HCT116 (cell line): Measurements from ENCODE around the gene PISD. TPM values are rescaled to one million over a fixed set of nuclear protein-coding genes. Genes with fewer than 3 reads are reported as not detected.
A peak's percentile ranks its signal among the peaks of the same experiment; 100 is the strongest.
"Not testable (repeated sequence)": the region's sequence is repeated elsewhere in the genome, so short reads cannot be mapped to it uniquely, and the experiment has no call there.

Experiments used
- ATAC-seq: fragments of 200-7000 bp; cut with Tn5 transposase; 2 replicates; pipeline ENCODE4 v1.9.1; 2020; ENCODE audit warnings: mild to moderate bottlenecking, moderate library complexity
- BruUV-seq: library from RNA; stranded (reverse); fragments of 400-500 nt; replicated peaks from 2 replicates; lab custom pipeline; 2021; lab: Mats Ljungman, UMichigan
- CTCF ChIA-PET: fragments of 300-600 bp; sonication (Branson Sonifier 250); formaldehyde crosslinking; loops from one replicate; lab custom pipeline; 2021; ENCODE audit warnings: antibody characterized with exemption; lab: Charles Lee
- POLR2A ChIA-PET: fragments of 300-600, 350-600 bp; sonication (Branson Sonifier 250); formaldehyde crosslinking; loops from one replicate; lab custom pipeline; 2021; ENCODE audit warnings: antibody characterized with exemption; lab: Charles Lee
- RAD21 ChIA-PET, 2 experiments: fragments of 300-600 bp; sonication (Branson Sonifier 250); formaldehyde crosslinking; loops; one replicate each; lab custom pipeline; 2023; ENCODE audit warnings: low total read pairs in 2 of 2; ENCODE audit not compliant: uncharacterized antibody in 2 of 2, unreplicated experiment in 2 of 2, low non-redundant PET in 1 of 2; lab: Charles Lee
- DNase-seq: peaks from one replicate; pipeline ENCODE4 v3.0.0-alpha.2; 2010; ENCODE audit warnings: low read depth, low spot score
- H2AFZ ChIP-seq: fragments of 200-600 bp; shearing (Covaris generic), sonication (generic); 2 replicates; pipeline ENCODE4 v1.6.1; 2017; ENCODE audit warnings: low read depth, mixed run types, mixed read lengths, antibody characterized with exemption, low read length; ENCODE audit not compliant: poor library complexity, severe bottlenecking
- H3K27ac ChIP-seq: 2 replicates; pipeline ENCODE4 v1.5.1; 2012; ENCODE audit warnings: low read depth, low read length
- H3K27me3 ChIP-seq: fragments of 200-600 bp; sonication (generic); 2 replicates; pipeline ENCODE4 v1.6.1; 2016; ENCODE audit warnings: mixed run types, low read length, mixed read lengths; ENCODE audit not compliant: insufficient read depth
- H3K36me3 ChIP-seq, 2 experiments: fragments of 200-500 bp in 1 of 2; fragments of 200-600 bp in 1 of 2; sonication (Bioruptor generic) in 1 of 2; sonication (generic) in 1 of 2; 2 replicates each; pipeline versions ENCODE4 v1.5.1 to v1.6.1; 2014 to 2016; ENCODE audit warnings: low read length in 2 of 2, inconsistent platforms in 1 of 2, mixed read lengths in 1 of 2, mixed run types in 1 of 2; ENCODE audit not compliant: insufficient read depth in 2 of 2, control insufficient read depth in 1 of 2
- H3K4me1 ChIP-seq, 2 experiments: fragments of 200-600 bp in 1 of 2; sonication (generic) in 1 of 2; 2 replicates each; pipeline versions ENCODE4 v1.5.1 to v1.6.1; 2012 to 2017; ENCODE audit warnings: low read length in 2 of 2, inconsistent platforms in 1 of 2, mild to moderate bottlenecking in 1 of 2, mixed read lengths in 1 of 2, mixed run types in 1 of 2, moderate library complexity in 1 of 2; ENCODE audit not compliant: insufficient read depth in 2 of 2, control insufficient read depth in 1 of 2
- H3K4me2 ChIP-seq: fragments of 200-600 bp; sonication (generic); 2 replicates; pipeline ENCODE4 v1.6.1; 2017; ENCODE audit warnings: mixed run types, low read length, mixed read lengths
- H3K4me3 ChIP-seq, 2 experiments: fragments of 200-600 bp in 1 of 2; sonication (generic) in 1 of 2; replicated peaks in 1 of 2; 2 replicates each; pipeline ENCODE4 v1.5.1; 2011 to 2016; ENCODE audit warnings: low read length in 2 of 2, control low read depth in 1 of 2, low read depth in 1 of 2, mild to moderate bottlenecking in 1 of 2, mixed read lengths in 1 of 2, mixed run types in 1 of 2
- H3K79me2 ChIP-seq: fragments of 200-600 bp; sonication (generic); 2 replicates; pipeline ENCODE4 v1.6.1; 2017; ENCODE audit warnings: mild to moderate bottlenecking, mixed run types, low read length, moderate library complexity, mixed read lengths; ENCODE audit not compliant: insufficient read depth
- H3K9ac ChIP-seq: fragments of 200-600 bp; sonication (generic); 2 replicates; pipeline ENCODE4 v1.6.1; 2016; ENCODE audit warnings: low read length, mixed read lengths
- H3K9me2 ChIP-seq: fragments of 200-600 bp; sonication (generic), shearing (Covaris generic); 2 replicates; pipeline ENCODE4 v1.6.1; 2017; ENCODE audit warnings: mixed run types, mild to moderate bottlenecking, moderate library complexity; ENCODE audit not compliant: insufficient read depth
- H3K9me3 ChIP-seq, 2 experiments: fragments of 200-500 bp in 1 of 2; fragments of 200-600 bp in 1 of 2; sonication (Bioruptor generic) in 1 of 2; sonication (generic) in 1 of 2; 2 replicates each; pipeline ENCODE4 v1.6.1; 2014 to 2017; ENCODE audit warnings: low read length in 2 of 2, mixed read lengths in 2 of 2, inconsistent platforms in 1 of 2, low read depth in 1 of 2, mild to moderate bottlenecking in 1 of 2, mixed run types in 1 of 2, moderate library complexity in 1 of 2; ENCODE audit not compliant: control insufficient read depth in 1 of 2, insufficient read depth in 1 of 2
- H4K20me1 ChIP-seq: fragments of 200-600 bp; sonication (generic), shearing (Covaris generic); 2 replicates; pipeline ENCODE4 v1.6.1; 2017; ENCODE audit warnings: mixed run types, mild to moderate bottlenecking, moderate library complexity; ENCODE audit not compliant: insufficient read depth
- ATF3 ChIP-seq: IDR thresholded peaks from 2 replicates; pipeline ENCODE4 v1.6.1; 2012
- CEBPB ChIP-seq: IDR thresholded peaks from 2 replicates; pipeline ENCODE4 v1.6.1; 2012; ENCODE audit warnings: low read depth
- EGR1 ChIP-seq: IDR thresholded peaks from 2 replicates; pipeline ENCODE4 v1.6.1; 2012; ENCODE audit warnings: low read depth
- ELF1 ChIP-seq: IDR thresholded peaks from 2 replicates; pipeline ENCODE4 v1.6.1; 2012; ENCODE audit warnings: low read depth, borderline replicate concordance
- EZH2phosphoT487 ChIP-seq: fragments of 200-600 bp; IDR thresholded peaks from 2 replicates; pipeline ENCODE4 v1.6.1; 2018; ENCODE audit warnings: antibody characterized with exemption, borderline replicate concordance
- FOSL1 ChIP-seq: IDR thresholded peaks from 2 replicates; pipeline ENCODE4 v1.6.1; 2012; ENCODE audit warnings: low read depth
- JUND ChIP-seq: IDR thresholded peaks from 2 replicates; pipeline ENCODE4 v1.6.1; 2012
- MAX ChIP-seq: IDR thresholded peaks from 2 replicates; pipeline ENCODE4 v1.6.1; 2012
- POLR2A ChIP-seq: IDR thresholded peaks from 2 replicates; pipeline ENCODE4 v1.7.0; 2011; ENCODE audit warnings: borderline replicate concordance; ENCODE audit not compliant: insufficient read depth, insufficient read length; ENCODE audit errors: extremely low read depth
- RAD21 ChIP-seq: IDR thresholded peaks from 2 replicates; pipeline ENCODE4 v1.6.1; 2012; ENCODE audit warnings: low read depth, mild to moderate bottlenecking
- SP1 ChIP-seq: IDR thresholded peaks from 2 replicates; pipeline ENCODE4 v1.6.1; 2012; ENCODE audit warnings: low read depth
- TCF7L2 ChIP-seq: IDR thresholded peaks from 2 replicates; pipeline ENCODE4 v1.7.0; 2011; ENCODE audit warnings: borderline replicate concordance, inconsistent platforms; ENCODE audit not compliant: insufficient read depth, insufficient read length; ENCODE audit errors: extremely low read depth
- YY1 ChIP-seq: IDR thresholded peaks from 2 replicates; pipeline ENCODE4 v1.6.1; 2011; ENCODE audit warnings: low read length, low read depth, moderate library complexity, mild to moderate bottlenecking; ENCODE audit not compliant: insufficient replicate concordance; ENCODE audit errors: extremely low read depth
- ZBTB33 ChIP-seq: IDR thresholded peaks from 2 replicates; pipeline ENCODE4 v1.6.1; 2011; ENCODE audit warnings: mild to moderate bottlenecking, low read length, moderate library complexity; ENCODE audit not compliant: insufficient replicate concordance; ENCODE audit errors: extremely low read depth
- intact Hi-C: fragments of 100-400 bp; cut with micrococcal nuclease; formaldehyde crosslinking; loops from 2 replicates; pipeline ENCODE4 v1.10.0; 2022
- total RNA-seq: library from RNA; stranded (reverse); gene quantifications from one replicate; pipeline ENCODE4 v1.2.1, GENCODE V29; 2021; ENCODE audit not compliant: unreplicated experiment

PISD gene
- total RNA-seq, 1 experiment from 2014 or later: 47.1 TPM

- H3K79me2 ChIP-seq: peaks cover 60% of the 10 kb centered on the region
- peak; percentile 52 for ATAC-seq
Measured at GRCh38 chr22:31660860-31661341, 1.1 kb downstream of the PISD start.

GRCh38 chr22:31659246-31659645, 2.8 kb downstream of the PISD start:
- ChIA-PET CTCF (no interaction called here), RAD21 (no interaction called here), POLR2A (no interaction called here)
- ATAC-seq (no peak), DNase-seq (no peak)
- Histone ChIP-seq H4K20me1 (no peaks in the 10 kb centered on the region), H3K4me1 (peaks cover 13 to 46% of the 10 kb centered on the region in 2 experiments), H3K4me2 (peak overlapping the region; percentile 83), H3K9me3 (no peaks in the 10 kb centered on the region), H2AFZ (no peak overlapping the region), H3K79me2 (peaks cover 77% of the 10 kb centered on the region), H3K27ac (no peak overlapping the region), H3K27me3 (no peaks in the 10 kb centered on the region), H3K4me3 (no peak overlapping the region), H3K9me2 (no peaks in the 10 kb centered on the region), H3K9ac (0 out of 2 replicates have a peak overlapping the region, but pooled peaks have one; percentile 4), H3K36me3 (no peaks in the 10 kb centered on the region)
- BruUV-seq: no TSS peak
- intact Hi-C loops: no loop called here
- TF ChIP-seq POLR2A (no peak), JUND (no peak), ZBTB33 (no peak), EZH2phosphoT487 (no peak), FOSL1 (no peak), CEBPB (no peak), ELF1 (no peak), YY1 (no peak), EGR1 (no peak), RAD21 (no peak), SP1 (no peak), TCF7L2 (no peak), ATF3 (no peak)

More at GRCh38 chr22:31660860-31661341, 1.1 kb downstream of the PISD start:
- ChIA-PET CTCF (interaction anchor here (7.2 kb wide), 1 partner anchor 310 kb away, joined by 143 read pairs; no protein-coding TSS in a partner anchor), RAD21 (interaction anchor here (0.5 to 2.0 kb wide), 4 partner anchors 14 to 317 kb away, joined by 3 to 12 read pairs (median 4); no protein-coding TSS in a partner anchor), POLR2A (interaction anchor here (1.2 to 2.2 kb wide), 8 partner anchors 8 to 309 kb away, joined by 3 to 16 read pairs (median 10); partner anchors contain the start of gene DEPDC5)
- intact Hi-C loops: loop anchor here (2.0 to 10.0 kb wide), 2 partner anchors 90 to 394 kb away; partner anchors contain the start of gene PRR14L
- H2AFZ ChIP-seq, H3K36me3 ChIP-seq, H3K27me3 ChIP-seq, H4K20me1 ChIP-seq, H3K9me3 ChIP-seq, H3K9me2 ChIP-seq, BruUV-seq: not testable (repeated sequence)
- Histone ChIP-seq H3K4me3 (peak overlapping the region; percentile 85 to 89), H3K9ac (peak overlapping the region; percentile 88), H3K27ac (peak overlapping the region; percentile 88), H3K4me2 (peak overlapping the region; percentile 83), H3K4me1 (peaks cover 16 to 48% of the 10 kb centered on the region in 2 experiments)
- peak; percentile 63 for DNase-seq
- TF ChIP-seq FOSL1: peak; percentile 76
- peak; percentile 64 for TF ChIP-seq MAX
- TF ChIP-seq EGR1: peak; percentile 58; the same call in 1 of the 2 replicates
- TF ChIP-seq SP1: peak; percentile 40
- TF ChIP-seq JUND: peak; percentile 78
